GM12872 (cell line): Measurements from ENCODE around the gene CD74.

ENCODE experiments used
- TF ChIP-seq, protein P1 (sequence below): IDR thresholded peaks from 3 replicates; pipeline ENCODE4 v1.5.1; 2011; ENCODE audit warnings: low read depth, mild to moderate bottlenecking, low read length, moderate library complexity; ENCODE audit not compliant: insufficient read depth

The CD74 gene

DNA sequence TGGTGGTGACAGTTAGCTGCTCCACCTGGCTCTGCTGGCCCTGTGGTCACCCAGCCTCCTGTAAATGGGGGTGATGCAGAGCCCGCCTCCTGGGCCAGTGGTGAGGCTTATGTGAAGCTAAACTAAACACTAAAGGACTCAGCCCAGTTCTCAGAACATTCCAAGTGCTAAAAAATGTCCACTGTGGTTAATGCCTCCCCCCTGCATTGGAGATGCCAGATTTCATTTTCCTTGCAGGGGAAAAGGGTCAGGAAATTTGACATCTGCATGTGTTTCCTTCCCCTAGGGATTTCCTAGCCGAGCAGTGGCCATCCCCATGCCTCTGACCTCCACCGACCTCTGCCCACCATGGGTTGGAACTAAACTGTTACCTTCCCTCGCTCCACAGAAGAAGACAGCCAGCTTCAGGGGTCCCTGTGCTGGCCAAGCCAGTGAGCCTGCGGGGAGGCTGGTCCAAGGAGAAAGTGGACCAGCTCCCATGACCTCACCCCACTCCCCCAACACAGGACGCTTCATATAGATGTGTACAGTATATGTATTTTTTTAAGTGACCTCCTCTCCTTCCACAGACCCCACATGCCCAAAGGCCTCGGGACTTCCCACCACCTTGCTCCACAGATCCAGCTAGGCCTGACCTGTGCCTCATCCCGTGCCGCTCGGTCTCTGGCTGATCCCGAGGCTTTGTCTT is 13.0 kb downstream of the CD74 start:
- TF ChIP-seq, protein P1, sequence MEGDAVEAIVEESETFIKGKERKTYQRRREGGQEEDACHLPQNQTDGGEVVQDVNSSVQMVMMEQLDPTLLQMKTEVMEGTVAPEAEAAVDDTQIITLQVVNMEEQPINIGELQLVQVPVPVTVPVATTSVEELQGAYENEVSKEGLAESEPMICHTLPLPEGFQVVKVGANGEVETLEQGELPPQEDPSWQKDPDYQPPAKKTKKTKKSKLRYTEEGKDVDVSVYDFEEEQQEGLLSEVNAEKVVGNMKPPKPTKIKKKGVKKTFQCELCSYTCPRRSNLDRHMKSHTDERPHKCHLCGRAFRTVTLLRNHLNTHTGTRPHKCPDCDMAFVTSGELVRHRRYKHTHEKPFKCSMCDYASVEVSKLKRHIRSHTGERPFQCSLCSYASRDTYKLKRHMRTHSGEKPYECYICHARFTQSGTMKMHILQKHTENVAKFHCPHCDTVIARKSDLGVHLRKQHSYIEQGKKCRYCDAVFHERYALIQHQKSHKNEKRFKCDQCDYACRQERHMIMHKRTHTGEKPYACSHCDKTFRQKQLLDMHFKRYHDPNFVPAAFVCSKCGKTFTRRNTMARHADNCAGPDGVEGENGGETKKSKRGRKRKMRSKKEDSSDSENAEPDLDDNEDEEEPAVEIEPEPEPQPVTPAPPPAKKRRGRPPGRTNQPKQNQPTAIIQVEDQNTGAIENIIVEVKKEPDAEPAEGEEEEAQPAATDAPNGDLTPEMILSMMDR: no peak

- TF ChIP-seq, protein P1: peak; percentile 89
Observed at GRCh38 chr5:150398722-150399523, 13.8 kb downstream of the CD74 start.

DNA sequence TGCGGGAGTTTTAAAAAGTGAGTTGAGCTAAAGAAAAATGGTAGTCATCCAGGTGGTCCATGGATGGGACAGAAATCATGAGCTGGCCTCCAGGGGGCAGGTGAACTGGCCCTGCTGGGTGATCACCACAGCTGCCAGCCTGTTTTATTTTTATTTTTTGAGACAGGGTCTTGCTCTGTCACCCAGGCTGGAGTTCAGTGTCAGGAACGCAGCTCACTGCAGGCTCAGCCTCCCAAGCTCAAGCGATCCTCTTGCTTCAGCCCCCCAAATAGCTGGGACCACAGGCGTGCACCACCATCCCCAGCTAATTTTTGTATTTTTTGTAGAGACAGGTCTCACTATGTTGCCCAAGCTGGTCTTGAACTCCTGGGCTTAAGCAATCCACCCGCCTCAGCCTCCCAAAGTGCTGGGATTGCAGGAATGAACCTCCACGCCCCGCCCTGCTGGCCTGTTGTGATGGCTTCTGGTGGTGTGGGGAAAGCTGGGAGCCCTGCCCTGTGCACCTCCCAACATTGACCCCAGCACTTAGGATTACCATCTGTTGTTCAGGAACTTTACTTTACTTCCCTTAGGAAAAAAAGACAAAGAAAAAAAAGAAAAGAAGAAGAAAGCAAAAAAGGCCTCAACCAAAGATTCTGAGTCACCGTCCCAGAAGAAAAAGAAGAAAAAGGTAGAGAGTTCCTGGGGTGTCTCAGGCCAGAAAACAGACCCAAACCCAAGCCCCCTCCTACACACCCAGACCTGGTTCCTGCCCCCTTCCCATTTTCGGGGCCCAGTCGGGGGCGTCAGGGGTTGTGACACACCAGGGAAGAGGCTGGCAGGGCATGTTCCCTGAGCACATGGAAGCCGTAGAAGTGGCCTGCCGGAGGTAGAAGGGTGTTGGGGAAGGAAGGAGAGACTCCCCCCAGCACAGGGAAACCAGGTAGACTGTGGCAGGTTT is 14.7 kb downstream of the CD74 start:
- TF ChIP-seq, protein P1: peak; percentile 30; the same call in 1 of the 3 replicates

- TF ChIP-seq, protein P1: no peak
Observed at GRCh38 chr5:150397146-150397781, 15.4 kb downstream of the CD74 start.

GRCh38 chr5:150396267-150396666 is 16.4 kb downstream of the CD74 start:
- TF ChIP-seq, protein P1: no peak

DNA sequence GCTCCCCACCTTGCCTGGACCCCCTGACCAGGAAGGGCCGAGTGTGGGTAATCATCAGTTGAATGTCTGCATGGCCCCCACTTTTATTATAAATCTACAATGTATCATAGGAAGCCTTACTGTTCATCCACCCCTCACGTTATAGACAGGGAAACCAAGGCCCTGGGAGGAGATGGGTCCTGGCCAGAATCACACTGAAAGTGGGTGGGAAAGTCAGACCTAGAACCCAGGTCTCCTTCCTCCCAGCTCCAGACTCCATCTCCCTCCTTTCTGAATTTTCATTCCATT is 17.1 kb downstream of the CD74 start:
- TF ChIP-seq, protein P1: no peak
